ENCODE data around the gene MAGEA3.
"Not testable (repeated sequence)": the region's sequence is repeated elsewhere in the genome, so short reads cannot be mapped to it uniquely, and the experiment has no call there.

MAGEA3 gene, protein sequence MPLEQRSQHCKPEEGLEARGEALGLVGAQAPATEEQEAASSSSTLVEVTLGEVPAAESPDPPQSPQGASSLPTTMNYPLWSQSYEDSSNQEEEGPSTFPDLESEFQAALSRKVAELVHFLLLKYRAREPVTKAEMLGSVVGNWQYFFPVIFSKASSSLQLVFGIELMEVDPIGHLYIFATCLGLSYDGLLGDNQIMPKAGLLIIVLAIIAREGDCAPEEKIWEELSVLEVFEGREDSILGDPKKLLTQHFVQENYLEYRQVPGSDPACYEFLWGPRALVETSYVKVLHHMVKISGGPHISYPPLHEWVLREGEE

DNA sequence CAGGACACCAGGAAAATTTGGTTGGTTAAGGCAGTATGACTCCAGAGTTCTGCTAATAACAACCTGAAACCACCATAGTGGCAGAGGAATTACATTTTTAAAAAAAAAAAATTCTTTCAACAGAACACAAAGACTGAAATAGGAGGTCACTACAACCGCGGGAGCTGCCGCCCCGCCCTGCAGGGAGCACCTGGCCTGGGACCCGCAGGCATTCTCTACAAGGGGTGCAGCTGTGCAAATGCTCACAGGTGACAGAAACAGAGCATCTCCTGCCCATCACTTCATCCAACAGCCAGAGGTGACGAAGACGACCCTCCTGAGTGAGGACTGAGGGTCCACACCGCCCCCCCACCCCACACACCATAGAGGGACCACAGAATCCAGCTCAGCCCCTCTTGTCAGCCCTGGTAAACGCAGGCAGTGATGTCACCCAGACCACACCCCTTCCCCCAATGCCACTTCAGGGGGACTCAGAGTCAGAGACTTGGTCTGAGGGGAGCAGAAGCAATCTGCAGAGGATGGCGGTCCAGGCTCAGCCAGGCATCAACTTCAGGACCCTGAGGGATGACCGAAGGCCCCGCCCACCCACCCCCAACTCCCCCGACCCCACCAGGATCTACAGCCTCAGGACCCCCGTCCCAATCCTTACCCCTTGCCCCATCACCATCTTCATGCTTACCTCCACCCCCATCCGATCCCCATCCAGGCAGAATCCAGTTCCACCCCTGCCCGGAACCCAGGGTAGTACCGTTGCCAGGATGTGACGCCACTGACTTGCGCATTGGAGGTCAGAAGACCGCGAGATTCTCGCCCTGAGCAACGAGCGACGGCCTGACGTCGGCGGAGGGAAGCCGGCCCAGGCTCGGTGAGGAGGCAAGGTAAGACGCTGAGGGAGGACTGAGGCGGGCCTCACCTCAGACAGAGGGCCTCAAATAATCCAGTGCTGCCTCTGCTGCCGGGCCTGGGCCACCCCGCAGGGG is at the start of gene MAGEA3:
Gene MAGEA3 (plus strand): TSS at position 843 of the 980 bp plus-strand sequence. CDS start 2,039 bp downstream, outside the sequence.
- not testable (repeated sequence) for DNase-seq (ENCODE audit: low read depth in 2 of 2)

DNA sequence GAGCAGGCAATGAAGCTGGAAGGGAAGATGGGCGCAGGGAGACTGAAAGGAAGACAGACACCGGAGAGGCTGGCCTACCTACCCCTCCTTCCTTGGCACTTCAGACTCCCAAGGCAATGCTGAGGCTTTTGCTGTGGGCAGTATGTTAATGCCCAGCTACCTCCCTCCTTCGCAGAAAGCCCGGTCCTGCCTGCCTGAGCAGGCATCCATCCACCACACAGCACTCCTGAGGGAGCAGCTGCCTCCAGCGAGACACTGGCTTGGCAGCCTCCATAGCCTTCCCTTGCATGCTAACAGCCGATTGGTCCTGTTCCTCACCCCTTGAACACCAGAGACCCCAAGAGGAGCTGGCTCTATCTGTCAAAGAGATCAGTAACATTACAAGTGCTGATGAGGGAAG is 46.5 kb upstream of the MAGEA3 start:
- DNase-seq (ENCODE audit: low read depth in 2 of 2) = no peak

DNA sequence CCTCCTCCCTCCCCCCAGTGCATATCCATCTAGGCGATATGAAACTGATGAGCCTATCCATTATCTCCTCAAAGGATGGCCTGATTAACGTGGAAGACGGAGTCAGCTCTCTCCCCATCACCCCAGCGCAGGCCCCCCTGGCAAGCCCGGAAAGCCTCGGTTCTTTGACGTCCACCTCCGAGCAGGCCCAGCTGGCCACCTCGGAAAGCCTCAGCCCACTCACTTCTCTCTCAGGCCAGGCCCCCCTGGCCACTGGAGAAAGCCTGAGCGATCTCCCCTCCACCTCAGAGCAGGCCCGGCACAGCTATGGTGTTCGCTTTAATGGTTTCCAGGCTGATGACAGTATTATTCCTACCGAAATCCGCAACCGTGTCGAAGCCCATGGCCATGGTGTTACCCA is 46.1 kb upstream of the MAGEA3 start:
- DNase-seq (ENCODE audit: low read depth in 2 of 2) = no peak

DNA sequence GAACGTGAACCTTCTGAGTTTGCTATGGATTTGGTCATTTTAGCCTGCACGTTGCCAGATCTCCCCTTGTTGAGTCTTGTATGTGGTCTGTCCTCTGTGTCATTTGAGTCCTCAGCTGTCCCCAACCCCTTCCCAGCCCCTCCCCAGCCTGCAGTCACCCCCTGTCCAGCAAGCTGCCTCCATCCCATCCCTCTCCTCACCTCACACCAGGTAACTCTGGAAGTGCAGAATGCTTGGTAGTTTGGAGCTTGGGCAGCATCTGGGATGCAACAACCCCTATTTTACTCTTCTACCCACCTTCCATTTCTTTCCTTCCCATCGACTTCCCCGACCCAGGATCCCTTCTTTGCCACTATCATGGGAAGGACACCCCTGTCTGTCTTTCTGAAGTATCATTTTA is 42.5 kb upstream of the MAGEA3 start:
- DNase-seq (ENCODE audit: low read depth in 2 of 2) = no peak

DNA sequence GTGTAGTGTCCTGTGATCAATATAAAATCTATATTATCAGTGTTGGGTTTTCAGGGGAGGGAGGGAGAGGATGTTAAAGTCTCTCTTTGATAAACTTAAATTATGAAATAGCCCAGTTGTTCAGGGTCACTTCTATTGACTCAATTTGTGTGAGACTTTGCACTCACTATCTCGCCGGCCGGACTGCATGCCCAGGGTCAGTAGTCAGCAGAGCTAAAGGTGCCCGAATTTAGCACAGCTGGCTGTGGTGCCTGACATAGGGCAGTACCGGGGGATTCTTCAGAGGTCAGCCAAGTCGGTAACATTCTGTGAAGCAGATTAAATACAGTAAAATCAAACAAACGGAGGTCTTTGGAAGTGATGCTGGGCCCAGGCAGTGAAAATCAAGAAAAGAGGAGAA is 41.7 kb upstream of the MAGEA3 start:
- no peak for DNase-seq (ENCODE audit: low read depth in 2 of 2)

DNA sequence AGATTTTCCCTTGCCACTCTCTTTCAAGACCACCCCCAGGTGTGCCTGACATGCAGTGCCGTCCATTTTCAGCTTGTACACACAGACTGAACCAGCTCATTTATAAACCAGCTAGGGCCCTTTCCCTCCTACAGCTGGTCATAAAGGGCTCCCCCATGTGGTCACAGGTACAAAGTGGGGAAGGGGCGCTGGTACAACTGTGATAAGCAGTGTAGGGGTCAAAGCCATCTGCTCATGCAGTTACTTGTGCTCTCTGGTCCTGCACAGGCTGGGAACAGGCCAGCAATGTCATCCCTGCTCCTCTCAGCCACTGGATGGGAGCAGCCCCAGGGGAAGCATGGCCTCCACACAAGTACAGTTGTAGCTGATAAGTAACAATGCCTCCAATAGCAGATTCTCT is 40.3 kb upstream of the MAGEA3 start:
- no peak for DNase-seq (ENCODE audit: low read depth in 2 of 2)

DNA sequence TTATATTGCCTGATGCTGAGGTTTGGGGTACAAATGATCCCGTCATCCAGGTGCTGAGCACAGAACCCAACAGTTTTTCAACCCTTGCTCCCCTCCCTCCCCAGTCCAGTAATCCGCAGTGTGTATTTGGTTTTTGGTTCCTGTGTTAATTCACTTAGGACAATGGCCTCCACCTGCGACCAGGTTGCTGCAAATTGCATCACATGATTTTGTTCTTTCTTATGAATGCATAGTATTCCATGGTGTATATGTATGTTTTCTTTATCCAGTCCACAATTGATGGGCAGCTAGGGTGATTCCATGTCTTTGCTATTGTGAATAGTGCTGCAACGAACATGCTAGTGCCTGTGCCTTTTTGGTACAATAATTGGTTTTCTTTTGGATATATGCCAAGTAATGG is 35.5 kb upstream of the MAGEA3 start:
- DNase-seq (ENCODE audit: low read depth in 2 of 2) = no peak

DNA sequence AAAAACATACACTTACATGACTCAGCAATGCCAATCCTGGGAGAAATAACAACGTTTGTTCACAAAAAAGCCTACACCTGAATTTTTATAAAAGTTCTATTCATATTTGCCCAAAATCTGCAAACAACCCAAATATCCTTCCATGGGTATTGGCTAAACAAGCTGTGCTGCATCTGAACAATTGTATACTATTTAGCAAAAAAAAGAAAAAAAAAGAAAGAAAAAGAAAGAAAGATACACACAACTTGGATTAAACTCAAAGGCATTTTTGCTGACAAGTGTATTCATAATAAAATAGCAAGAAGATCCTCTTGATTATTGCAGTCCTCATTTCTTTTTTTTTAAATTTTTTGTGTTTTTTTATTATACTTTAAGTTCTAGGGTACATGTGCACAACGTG is 24.5 kb upstream of the MAGEA3 start:
- no peak for DNase-seq (ENCODE audit: low read depth in 2 of 2)

DNA sequence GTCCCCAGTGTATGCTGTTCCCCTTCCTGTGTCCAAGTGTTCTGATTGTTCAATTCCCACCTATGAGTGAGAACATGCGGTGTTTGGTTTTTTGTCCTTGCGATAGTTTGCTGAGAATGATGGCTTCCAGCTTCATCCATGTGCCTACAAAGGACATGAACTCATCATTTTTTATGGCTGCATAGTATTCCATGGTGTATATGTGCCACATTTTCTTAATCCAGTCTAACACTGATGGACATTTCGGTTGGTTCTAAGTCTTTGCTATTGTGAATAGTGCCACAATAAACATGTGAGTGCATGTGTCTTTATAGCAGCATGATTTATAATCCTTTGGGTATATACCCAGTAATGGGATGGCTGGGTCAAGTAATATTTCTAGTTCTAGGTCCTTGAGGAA is 23.9 kb upstream of the MAGEA3 start:
- not testable (repeated sequence) for DNase-seq (ENCODE audit: low read depth in 2 of 2)

DNA sequence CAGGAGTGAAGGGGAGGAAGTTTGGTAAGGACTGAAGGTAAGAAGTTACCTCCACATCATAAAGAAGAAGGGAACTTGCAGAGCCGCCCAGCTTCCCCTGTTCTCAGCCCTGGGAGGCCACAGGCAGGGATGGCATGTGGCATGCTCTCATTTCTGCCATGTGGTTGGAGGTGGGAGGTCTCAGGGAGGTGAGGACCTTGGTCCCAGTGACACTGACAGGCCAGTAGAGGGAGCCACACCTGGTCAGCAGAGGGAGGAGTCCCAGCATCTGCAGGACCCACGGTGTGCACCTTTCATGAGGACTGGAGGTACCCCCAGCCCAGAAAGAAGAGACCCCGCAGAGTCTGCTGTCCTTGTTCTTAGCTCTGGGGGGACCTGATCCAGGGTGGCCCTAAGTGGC is 17.6 kb upstream of the MAGEA3 start:
- not testable (repeated sequence) for DNase-seq (ENCODE audit: low read depth in 2 of 2)

DNA sequence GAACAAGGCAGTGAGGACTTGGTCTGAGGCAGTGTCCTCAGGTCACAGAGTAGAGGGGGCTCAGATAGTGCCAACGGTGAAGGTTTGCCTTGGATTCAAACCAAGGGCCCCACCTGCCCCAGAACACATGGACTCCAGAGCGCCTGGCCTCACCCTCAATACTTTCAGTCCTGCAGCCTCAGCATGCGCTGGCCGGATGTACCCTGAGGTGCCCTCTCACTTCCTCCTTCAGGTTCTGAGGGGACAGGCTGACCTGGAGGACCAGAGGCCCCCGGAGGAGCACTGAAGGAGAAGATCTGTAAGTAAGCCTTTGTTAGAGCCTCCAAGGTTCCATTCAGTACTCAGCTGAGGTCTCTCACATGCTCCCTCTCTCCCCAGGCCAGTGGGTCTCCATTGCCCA is 1.8 kb downstream of the MAGEA3 start:
- DNase-seq (ENCODE audit: low read depth in 2 of 2) = not testable (repeated sequence)

DNA sequence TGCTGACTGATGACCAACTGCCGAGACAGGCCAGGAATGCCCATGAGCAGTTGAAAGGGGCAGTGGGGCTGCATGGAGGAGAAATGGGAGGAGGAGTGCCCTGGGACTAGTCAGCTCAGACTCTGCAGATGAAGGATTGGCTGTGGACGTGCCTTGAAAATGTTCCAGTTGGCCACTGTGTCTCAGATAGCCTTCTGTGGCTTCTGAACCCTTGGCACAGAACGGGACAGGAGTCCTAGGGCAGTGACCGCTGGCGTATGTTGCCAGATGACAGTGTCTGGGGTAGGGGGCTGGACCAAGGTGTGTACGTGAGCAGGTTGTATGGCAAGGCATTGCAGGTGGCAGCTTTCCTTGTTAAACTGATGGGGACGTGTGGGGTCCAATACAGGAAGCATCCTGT is 7.9 kb downstream of the MAGEA3 start:
- not testable (repeated sequence) for DNase-seq (ENCODE audit: low read depth in 2 of 2)

DNA sequence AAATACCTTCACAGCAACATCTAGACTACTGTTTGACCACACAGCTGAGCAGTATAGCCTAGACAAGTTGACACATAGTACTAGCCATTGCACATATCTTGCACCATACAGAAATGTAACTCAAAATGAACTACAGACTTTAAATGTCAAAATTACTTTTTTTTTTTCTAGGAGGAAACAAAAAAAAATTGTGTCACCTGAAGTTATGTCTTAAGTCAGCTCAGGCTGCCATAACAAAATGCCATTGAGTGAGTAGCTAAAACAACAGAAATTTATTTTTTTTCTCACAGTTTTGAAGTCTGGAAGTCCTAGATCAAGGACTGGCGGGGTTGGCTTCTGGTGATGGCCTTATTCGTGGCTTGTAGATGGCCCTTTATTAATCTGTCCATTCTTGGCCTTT is 10.6 kb downstream of the MAGEA3 start, which contains the start of gene CSAG2:
Gene CSAG2 (minus strand): TSS at position 101 of the 400 bp plus-strand sequence. CDS start 161 bp downstream, outside the sequence.
- DNase-seq (ENCODE audit: low read depth in 2 of 2) = not testable (repeated sequence)

DNA sequence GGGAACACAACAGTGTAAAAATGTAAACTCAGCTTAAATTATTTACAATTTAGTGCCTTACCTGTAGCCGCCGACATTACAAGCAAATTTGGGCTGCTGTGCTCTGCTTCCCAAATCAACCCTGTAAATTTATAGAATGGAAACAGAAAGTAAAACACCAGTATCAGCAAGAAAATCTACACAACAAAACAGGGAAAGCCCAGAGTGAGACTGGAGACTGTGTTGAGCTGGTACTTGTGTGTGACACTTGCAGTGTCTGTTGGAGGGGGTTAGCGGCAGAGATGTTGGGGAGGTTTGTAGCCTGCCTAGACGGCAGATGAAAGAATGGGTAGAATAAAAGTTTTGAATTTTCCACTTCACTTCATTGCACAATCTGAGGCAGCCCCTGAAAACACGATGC is 14.6 kb downstream of the MAGEA3 start:
- DNase-seq (ENCODE audit: low read depth in 2 of 2) = not testable (repeated sequence)

DNA sequence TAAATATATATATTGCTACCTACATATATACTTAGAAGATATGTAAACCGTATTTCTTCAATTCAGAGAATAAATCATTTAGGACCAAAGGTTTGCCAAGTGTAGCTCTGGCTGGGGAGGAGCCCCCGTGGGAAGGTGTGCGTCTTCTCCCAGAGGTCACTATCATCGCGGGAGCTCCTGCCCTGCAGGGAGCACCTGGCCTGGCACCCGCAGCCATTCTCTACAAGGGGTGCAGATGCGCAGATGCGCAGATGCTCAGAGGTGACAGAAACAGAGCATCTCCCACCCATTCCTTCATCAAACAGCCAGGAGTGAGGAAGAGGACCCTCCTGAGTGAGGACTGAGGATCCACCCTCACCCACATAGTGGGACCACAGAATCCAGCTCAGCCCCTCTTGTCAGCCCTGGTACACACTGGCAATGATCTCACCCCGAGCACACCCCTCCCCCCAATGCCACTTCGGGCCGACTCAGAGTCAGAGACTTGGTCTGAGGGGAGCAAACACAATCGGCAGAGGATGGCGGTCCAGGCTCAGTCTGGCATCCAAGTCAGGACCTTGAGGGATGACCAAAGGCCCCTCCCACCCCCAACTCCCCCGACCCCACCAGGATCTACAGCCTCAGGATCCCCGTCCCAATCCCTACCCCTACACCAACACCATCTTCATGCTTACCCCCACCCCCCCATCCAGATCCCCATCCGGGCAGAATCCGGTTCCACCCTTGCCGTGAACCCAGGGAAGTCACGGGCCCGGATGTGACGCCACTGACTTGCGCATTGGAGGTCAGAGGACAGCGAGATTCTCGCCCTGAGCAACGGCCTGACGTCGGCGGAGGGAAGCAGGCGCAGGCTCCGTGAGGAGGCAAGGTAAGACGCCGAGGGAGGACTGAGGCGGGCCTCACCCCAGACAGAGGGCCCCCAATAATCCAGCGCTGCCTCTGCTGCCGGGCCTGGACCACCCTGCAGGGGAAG is 15.5 kb downstream of the MAGEA3 start, which contains the start of gene MAGEA2B:
Gene MAGEA2B (plus strand): TSS at position 814 of the 973 bp plus-strand sequence. CDS start 2,479 bp downstream, outside the sequence.
- not testable (repeated sequence) for DNase-seq (ENCODE audit: low read depth in 2 of 2)

DNA sequence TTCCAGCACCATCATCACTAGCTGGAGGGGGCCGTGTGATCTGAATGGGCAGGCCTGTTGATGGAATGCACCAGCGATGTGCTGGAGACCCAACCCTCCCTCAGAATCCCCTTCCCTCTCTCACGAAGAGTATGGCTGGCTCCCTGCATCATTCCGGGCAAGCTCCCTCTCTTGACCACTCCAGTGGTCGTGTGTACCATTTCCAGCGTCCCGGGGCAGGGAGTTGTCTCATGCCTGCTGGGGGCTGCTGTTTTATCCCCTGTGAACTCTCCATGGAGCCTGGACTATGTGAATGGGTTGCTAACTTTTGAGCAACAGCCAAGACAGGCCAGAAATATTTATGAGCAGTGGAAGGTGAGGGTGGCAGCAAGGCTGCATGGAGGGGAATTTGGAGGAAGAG is 26.8 kb downstream of the MAGEA3 start:
- DNase-seq (ENCODE audit: low read depth in 2 of 2) = no peak

DNA sequence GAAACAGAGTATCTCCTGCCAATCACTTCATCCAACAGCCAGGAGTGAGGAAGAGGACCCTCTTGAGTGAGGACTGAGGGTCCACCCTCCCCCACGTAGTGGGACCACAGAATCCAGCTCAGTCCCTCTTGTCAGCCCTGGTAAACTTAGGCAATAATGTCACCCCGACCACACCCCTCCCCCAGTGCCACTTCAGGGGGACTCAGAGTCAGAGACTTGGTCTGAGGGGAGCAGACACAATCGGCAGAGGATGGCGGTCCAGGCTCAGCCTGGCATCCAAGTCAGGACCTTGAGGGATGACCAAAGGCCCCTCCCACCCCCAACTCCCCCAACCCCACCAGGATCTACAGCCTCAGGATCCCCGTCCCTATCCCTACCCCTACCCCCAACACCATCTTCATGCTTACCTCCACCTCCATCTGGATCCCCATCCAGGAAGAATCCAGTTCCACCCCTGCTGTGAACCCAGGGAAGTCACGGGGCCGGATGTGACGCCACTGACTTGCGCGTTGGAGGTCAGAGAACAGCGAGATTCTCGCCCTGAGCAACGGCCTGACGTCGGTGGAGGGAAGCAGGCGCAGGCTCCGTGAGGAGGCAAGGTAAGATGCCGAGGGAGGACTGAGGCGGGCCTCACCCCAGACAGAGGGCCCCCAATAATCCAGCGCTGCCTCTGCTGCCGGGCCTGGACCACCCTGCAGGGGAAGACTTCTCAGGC is 34.8 kb downstream of the MAGEA3 start, which contains the start of the genes CSAG1 and MAGEA12:
Gene CSAG1 (minus strand): TSS at position 461 of the 715 bp plus-strand sequence. CDS start 1,261 bp downstream, outside the sequence.
Gene MAGEA12 (plus strand): TSS at position 497 of the 715 bp plus-strand sequence. CDS start 2,405 bp downstream, outside the sequence.
- no peak for DNase-seq (ENCODE audit: low read depth in 2 of 2)

DNA sequence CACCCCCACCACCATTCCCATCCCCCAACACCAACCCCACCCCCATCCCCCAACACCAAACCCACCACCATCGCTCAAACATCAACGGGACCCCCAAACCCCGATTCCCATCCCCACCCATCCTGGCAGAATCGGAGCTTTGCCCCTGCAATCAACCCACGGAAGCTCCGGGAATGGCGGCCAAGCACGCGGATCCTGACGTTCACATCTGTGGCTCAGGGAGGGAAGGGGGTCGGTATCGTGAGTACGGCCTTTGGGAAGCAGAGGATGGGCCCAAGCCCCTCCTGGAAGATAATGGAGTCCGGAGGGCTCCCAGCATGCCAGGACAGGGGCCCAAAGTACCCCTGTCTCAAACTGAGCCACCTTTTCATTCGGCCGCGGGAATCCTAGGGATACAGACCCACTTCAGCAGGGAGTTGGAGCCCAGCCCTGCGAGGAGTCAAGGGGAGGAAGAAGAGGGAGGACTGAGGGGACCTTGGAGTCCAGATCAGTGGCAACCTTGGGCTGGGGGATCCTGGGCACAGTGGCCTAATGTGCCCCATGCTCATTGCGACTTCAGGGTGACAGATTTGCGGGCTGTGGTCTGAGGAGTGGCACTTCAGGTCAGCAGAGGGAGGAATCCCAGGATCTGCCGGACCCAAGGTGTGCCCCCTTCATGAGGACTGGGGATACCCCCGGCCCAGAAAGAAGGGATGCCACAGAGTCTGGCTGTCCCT is 35.7 kb downstream of the MAGEA3 start:
- DNase-seq (ENCODE audit: low read depth in 2 of 2) = not testable (repeated sequence)

DNA sequence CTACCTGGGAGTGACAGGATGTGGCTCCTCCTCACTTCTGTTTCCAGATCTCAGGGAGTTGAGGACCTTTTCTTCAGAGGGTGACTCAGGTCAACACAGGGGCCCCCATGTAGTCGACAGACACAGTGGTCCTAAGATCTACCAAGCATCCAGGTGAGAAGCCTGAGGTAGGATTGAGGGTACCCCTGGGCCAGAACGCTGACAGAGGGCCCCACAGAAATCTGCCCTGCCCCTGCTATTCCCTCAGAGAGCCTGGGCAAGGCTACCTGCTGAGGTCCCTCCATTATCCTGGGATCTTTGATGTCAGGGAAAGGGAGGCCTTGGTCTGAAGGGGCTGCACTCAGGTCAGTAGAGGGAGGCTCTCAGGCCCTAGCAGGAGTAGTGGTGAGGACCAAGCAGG is 36.5 kb downstream of the MAGEA3 start:
- DNase-seq (ENCODE audit: low read depth in 2 of 2) = no peak
